Measurements from ENCODE around the gene PIK3R1. TPM values are rescaled to one million over a fixed set of nuclear protein-coding genes. Genes with fewer than 3 reads are reported as not detected.

PIK3R1 gene
- total and polyA plus RNA-seq, 7 donors, result 29.7 to 155 (median 102) TPM

DNA sequence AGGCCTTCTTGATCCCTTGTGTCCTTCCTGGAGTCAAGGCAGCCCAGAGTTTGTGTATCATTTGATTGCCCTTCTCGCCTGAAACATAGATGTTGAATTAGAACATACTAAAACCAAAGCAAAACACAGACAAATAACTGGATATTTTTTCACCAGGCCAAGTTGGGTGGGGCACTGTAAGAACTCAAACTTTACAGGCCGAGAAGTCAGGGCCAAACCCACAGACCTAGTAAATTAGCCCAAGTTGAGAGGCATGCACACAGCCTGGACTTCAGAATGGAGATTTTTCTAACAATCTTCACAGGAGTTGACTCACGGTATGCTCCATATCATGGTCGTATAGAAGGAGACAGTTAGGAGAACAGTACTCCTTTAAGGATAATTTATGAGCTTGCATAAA is 121.7 kb downstream of the PIK3R1 start:
- Histone ChIP-seq H3K9me3 (no peaks in the 10 kb centered on the region), H3K4me3 (no peak overlapping the region), H3K36me3 (ENCODE audit: insufficient read depth in 1 of 2, low read depth in 1 of 2) (no peaks in the 10 kb centered on the region), H3K27ac (no peak overlapping the region), H3K4me1 (no peaks in the 10 kb centered on the region), H3K27me3 (ENCODE audit: insufficient read depth in 3 of 3, low read length in 2 of 3) (no peaks in the 10 kb centered on the region)
- DNase-seq (no peak), ATAC-seq (no peak)
- TF ChIP-seq, protein P1, sequence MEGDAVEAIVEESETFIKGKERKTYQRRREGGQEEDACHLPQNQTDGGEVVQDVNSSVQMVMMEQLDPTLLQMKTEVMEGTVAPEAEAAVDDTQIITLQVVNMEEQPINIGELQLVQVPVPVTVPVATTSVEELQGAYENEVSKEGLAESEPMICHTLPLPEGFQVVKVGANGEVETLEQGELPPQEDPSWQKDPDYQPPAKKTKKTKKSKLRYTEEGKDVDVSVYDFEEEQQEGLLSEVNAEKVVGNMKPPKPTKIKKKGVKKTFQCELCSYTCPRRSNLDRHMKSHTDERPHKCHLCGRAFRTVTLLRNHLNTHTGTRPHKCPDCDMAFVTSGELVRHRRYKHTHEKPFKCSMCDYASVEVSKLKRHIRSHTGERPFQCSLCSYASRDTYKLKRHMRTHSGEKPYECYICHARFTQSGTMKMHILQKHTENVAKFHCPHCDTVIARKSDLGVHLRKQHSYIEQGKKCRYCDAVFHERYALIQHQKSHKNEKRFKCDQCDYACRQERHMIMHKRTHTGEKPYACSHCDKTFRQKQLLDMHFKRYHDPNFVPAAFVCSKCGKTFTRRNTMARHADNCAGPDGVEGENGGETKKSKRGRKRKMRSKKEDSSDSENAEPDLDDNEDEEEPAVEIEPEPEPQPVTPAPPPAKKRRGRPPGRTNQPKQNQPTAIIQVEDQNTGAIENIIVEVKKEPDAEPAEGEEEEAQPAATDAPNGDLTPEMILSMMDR (IDR thresholded peaks at IDR 0.05), result no peak
- 85 to 96% (median 90%) methylated on average over 4 of the region's 4 CpGs for WGBS, 3 donors
- intact Hi-C loops (cut with DNase I), result no loop called here

DNA sequence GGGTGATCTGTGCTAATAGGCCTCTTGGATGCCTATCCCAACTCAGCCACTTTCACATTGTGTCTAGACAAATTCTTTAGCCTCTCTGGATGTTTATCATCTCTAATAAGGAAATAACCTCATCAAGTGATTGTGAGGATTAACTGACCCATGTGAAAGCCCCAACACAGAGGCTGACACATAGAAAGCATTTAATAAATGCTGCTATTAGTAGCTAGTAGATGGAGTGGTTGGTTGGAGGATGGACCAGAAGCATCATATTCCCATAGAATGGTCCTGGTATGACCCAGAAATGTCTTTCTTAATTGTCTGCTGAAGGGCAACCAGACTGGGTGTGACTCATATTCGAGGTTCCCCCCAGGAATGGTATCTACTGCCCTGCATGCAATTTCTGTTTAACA is 124.4 kb downstream of the PIK3R1 start:
- intact Hi-C loops (cut with DNase I), result loop anchor here in 1 of 2 donors (5.0 kb wide), 1 partner anchor 48 kb away; no protein-coding TSS in a partner anchor
- H3K36me3 ChIP-seq (ENCODE audit: insufficient read depth in 1 of 2, low read depth in 1 of 2), result no peaks in the 10 kb centered on the region
- H3K27ac ChIP-seq, result no peak overlapping the region
- TF ChIP-seq, protein P1 (IDR thresholded peaks at IDR 0.05), result no peak
- no peak overlapping the region for H3K4me3 ChIP-seq
- H3K27me3 ChIP-seq (ENCODE audit: insufficient read depth in 3 of 3, low read length in 2 of 3), result no peaks in the 10 kb centered on the region
- no peak for DNase-seq
- no peaks in the 10 kb centered on the region for H3K9me3 ChIP-seq
- 63 to 71% (median 64%) methylated on average over 1 of the region's 1 CpG for WGBS, 3 donors
- H3K4me1 ChIP-seq, result peaks cover 12% of the 10 kb centered on the region
- ATAC-seq, result no peak

DNA sequence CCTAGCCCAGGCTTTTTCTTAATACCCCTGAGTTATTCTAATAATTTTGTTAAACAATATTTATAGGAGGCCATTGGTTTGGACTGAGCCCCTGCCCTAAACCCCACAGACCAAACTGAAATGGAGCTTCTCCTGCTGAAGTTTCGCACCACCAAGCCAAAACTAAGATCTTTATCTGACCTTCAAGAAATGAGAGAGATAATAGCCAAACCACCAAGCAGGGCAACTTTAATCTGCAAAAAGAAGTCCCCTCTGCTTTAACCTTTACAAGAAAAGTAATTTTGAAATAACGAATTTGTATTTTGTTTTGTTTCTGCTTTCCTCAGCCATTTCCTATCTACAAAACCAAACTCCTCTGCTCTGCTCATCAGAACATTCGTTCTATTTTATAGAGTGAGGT is 125.5 kb downstream of the PIK3R1 start:
- intact Hi-C loops (cut with DNase I), result loop anchor here in 1 of 2 donors (5.0 kb wide), 1 partner anchor 49 kb away; no protein-coding TSS in a partner anchor
- WGBS, 3 donors, result 91 to 93% (median 93%) methylated on average over 3 of the region's 3 CpGs

DNA sequence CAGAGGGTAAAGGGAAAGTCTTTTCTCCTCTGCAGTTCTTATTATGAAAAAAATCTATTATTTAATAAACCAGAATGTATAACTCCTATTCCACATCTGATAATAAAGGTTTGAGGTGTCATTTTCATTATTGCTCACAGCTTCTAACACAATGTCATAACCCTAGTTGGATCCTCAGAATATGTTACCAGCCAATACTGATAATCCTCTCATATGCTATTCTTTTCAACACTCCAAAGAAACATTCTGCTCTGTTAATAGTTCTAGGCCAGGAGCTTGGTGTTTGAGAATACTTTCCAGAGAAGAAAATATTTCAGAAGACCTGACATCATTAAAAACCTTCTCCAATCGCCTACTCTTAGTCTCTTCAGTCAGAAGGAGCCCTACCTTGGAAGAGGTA is 127.1 kb downstream of the PIK3R1 start:
- DNase-seq (no peak), ATAC-seq (no peak)
- Histone ChIP-seq H3K27me3 (ENCODE audit: insufficient read depth in 3 of 3, low read length in 2 of 3) (no peaks in the 10 kb centered on the region), H3K4me1 (peaks cover 12% of the 10 kb centered on the region), H3K4me3 (no peak overlapping the region), H3K27ac (no peak overlapping the region), H3K36me3 (ENCODE audit: insufficient read depth in 1 of 2, low read depth in 1 of 2) (no peaks in the 10 kb centered on the region), H3K9me3 (no peaks in the 10 kb centered on the region)
- 91 to 100% (median 96%) methylated on average over 1 of the region's 1 CpG for WGBS, 3 donors
- TF ChIP-seq, protein P1 (IDR thresholded peaks at IDR 0.05), result no peak
- intact Hi-C loops (cut with DNase I), result loop anchor here in 1 of 2 donors (5.0 kb wide), 1 partner anchor 50 kb away; no protein-coding TSS in a partner anchor

More for the DNA sequence above, 125.5 kb downstream of the PIK3R1 start:
- Histone ChIP-seq H3K4me3 (no peak overlapping the region), H3K27ac (no peak overlapping the region), H3K4me1 (peaks cover 12% of the 10 kb centered on the region), H3K9me3 (no peaks in the 10 kb centered on the region), H3K36me3 (ENCODE audit: insufficient read depth in 1 of 2, low read depth in 1 of 2) (no peaks in the 10 kb centered on the region), H3K27me3 (ENCODE audit: insufficient read depth in 3 of 3, low read length in 2 of 3) (no peaks in the 10 kb centered on the region)
- TF ChIP-seq, protein P1 (IDR thresholded peaks at IDR 0.05), result no peak
- ATAC-seq (no peak), DNase-seq (no peak)

DNA sequence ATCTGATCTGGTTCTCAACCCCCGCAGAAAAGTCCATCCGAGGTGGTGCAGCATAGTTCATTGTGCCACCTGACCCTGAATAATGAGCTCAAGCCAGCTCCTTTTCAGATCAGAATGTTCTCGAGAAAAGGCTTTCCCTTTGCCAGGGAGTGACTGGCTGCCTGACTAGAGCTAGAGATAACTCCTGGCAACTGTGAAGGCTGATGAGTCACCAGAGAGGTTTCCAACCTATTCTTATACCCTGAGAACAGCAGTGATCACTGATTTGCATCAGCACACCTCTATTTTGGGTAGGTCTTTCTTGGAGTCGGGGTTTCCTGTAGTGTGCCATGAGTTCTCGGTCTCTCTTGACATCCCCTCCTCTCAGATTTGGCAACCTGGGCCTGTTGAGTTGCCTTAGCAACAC is 127.9 kb downstream of the PIK3R1 start:
- no peaks in the 10 kb centered on the region for H3K9me3 ChIP-seq
- intact Hi-C loops (cut with DNase I), result loop anchor here in 1 of 2 donors (5.0 kb wide), 1 partner anchor 51 kb away; no protein-coding TSS in a partner anchor
- no peaks in the 10 kb centered on the region for H3K27me3 ChIP-seq (ENCODE audit: insufficient read depth in 3 of 3, low read length in 2 of 3)
- no peak overlapping the region for H3K4me3 ChIP-seq
- TF ChIP-seq, protein P1 (IDR thresholded peaks at IDR 0.05), result no peak
- no peaks in the 10 kb centered on the region for H3K36me3 ChIP-seq (ENCODE audit: insufficient read depth in 1 of 2, low read depth in 1 of 2)
- H3K27ac ChIP-seq, result peak overlapping the region; percentile 64
- 27 to 46% (median 33%) methylated on average over 5 of the region's 5 CpGs for WGBS, 3 donors
- peaks cover 12% of the 10 kb centered on the region for H3K4me1 ChIP-seq
- ATAC-seq (peak; percentile 92 to 98 (median 96)), DNase-seq (peak; percentile 44 to 57)
